GM15510 (cell line): ENCODE data around the gene DND1.

Experiments used
- POLR2A ChIP-seq: IDR thresholded peaks from 3 replicates; pipeline ENCODE4 v1.6.1; 2011; ENCODE audit warnings: borderline replicate concordance; ENCODE audit not compliant: insufficient read length; ENCODE audit errors: extremely low read depth

DND1 gene

GRCh38 chr5:140634103-140634502 is 39.3 kb downstream of the DND1 start:
- no peak for TF ChIP-seq POLR2A

GRCh38 chr5:140633501-140633900 is 39.9 kb downstream of the DND1 start:
- no peak for TF ChIP-seq POLR2A

- TF ChIP-seq POLR2A: no peak
These were observed 40.3 kb downstream of the DND1 start, which contains the start of gene CD14 for GRCh38 chr5:140633021-140633471. CD14 (minus strand) TSS chr5:140633175; CDS start chr5:140633071, 104 bp downstream.

- TF ChIP-seq POLR2A: no peak
These were observed 40.9 kb downstream of the DND1 start for GRCh38 chr5:140632366-140633020.

- no peak for TF ChIP-seq POLR2A
These were observed 41.5 kb downstream of the DND1 start for GRCh38 chr5:140631831-140632365.

GRCh38 chr5:140631036-140631417 is 42.3 kb downstream of the DND1 start:
- TF ChIP-seq POLR2A: no peak

- TF ChIP-seq POLR2A: no peak
These were observed 42.9 kb downstream of the DND1 start for GRCh38 chr5:140630292-140631035.

- TF ChIP-seq POLR2A: no peak
These were observed 44.7 kb downstream of the DND1 start for GRCh38 chr5:140628711-140629110.

GRCh38 chr5:140627972-140628371 is 45.4 kb downstream of the DND1 start:
- TF ChIP-seq POLR2A: no peak

GRCh38 chr5:140622301-140622700 is 51.1 kb downstream of the DND1 start:
- TF ChIP-seq POLR2A: no peak
